ENCODE data around the gene REEP1. TPM values are rescaled to one million over a fixed set of nuclear protein-coding genes. Genes with fewer than 3 reads are reported as not detected.

The REEP1 gene
- total and polyA plus RNA-seq, 2 of the 4 experiments (the other 2 are of a cell fraction) = under 0.01 to 0.03 TPM

DNA sequence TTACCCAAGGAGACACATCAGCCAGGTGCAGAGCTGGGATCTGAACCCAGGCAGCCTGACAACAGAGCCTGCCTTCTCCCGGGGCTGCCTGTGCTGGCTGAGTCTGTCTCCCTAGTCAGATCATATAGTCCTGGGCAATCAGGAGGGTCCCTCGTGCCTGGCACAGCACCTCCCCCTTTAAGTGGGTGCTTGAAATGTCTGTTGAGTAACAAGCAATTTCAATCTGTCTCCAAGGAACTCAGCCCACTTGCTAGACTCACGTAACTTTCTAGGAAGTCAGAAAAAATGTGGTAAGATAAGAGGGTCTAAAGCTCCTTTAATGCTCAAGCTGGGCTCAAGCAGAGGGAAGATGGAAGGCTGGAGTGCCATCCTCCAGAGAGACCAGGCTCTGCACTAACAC lies 51.9 kb downstream of the REEP1 start:
- CTCF ChIA-PET = no interaction called here

More for the DNA sequence above, 51.9 kb downstream of the REEP1 start:
- H2AK5ac ChIP-seq (ENCODE audit: low read depth, low read length) = no peak overlapping the region
- no TSS peak for BruUV-seq (replicated peaks)
- peaks cover 38% of the 10 kb centered on the region for H3K27me3 ChIP-seq (ENCODE audit: control insufficient read depth, insufficient read depth, low read length)
- no peak overlapping the region for H2AK9ac ChIP-seq (replicated peaks; ENCODE audit: low read depth, low read length, poor library complexity)
- H2BK15ac ChIP-seq (ENCODE audit: low read depth, low read length) = no peak overlapping the region
- no peak overlapping the region for H2BK20ac ChIP-seq (ENCODE audit: low read depth, low read length)
- H3K23ac ChIP-seq (ENCODE audit: low read depth, low read length) = no peak overlapping the region
- no peak overlapping the region for H3K4me3 ChIP-seq (ENCODE audit: insufficient read depth, low read depth, low read length)
- no peak overlapping the region for H4K8ac ChIP-seq (ENCODE audit: low read depth in 2 of 2, low read length in 2 of 2)
- no peak overlapping the region for H2AFZ ChIP-seq (replicated peaks; ENCODE audit: low read length, poor library complexity)
- ATAC-seq (ENCODE audit: low read depth) = no peak
- no peak overlapping the region for H3K56ac ChIP-seq (ENCODE audit: extremely low read depth, insufficient read depth, low read length)
- in situ Hi-C loops (cut with MboI; ENCODE audit: low sequenced_read_pairs) = no loop called here
- H3K27ac ChIP-seq (ENCODE audit: insufficient read depth, low read length) = no peak overlapping the region
- no peak overlapping the region for H3K9ac ChIP-seq (ENCODE audit: low read depth, low read length)
- DNase-seq = no peak
- no CpG with 5 or more reads among the region's 3 CpGs for WGBS, 2 experiments (ENCODE audit: extremely low coverage in 2 of 2, insufficient read length in 1 of 2)
- H4K5ac ChIP-seq (ENCODE audit: low read depth, low read length) = no peak overlapping the region
- no peak overlapping the region for H3K18ac ChIP-seq (ENCODE audit: low read depth, low read length)
- H2BK120ac ChIP-seq (ENCODE audit: low read depth, low read length) = no peak overlapping the region
- no peaks in the 10 kb centered on the region for H4K20me1 ChIP-seq (ENCODE audit: insufficient read depth, low read length)
- peaks cover 3% of the 10 kb centered on the region; the same call in 1 of the 2 replicates for H3K9me1 ChIP-seq (ENCODE audit: insufficient read depth, low read length)
- no peak overlapping the region for H2BK5ac ChIP-seq (ENCODE audit: low read depth, low read length, poor library complexity, severe bottlenecking)
- no peaks in the 10 kb centered on the region for H3K36me3 ChIP-seq (ENCODE audit: control insufficient read depth, insufficient read depth, low read length)
- H4K91ac ChIP-seq (ENCODE audit: insufficient read depth, low read depth, low read length) = no peak overlapping the region
- no peak for TF ChIP-seq RAD21 (IDR thresholded peaks at IDR 0.05; ENCODE audit: low read length)
- TF ChIP-seq MXI1 (IDR thresholded peaks at IDR 0.05; ENCODE audit: borderline replicate concordance, low read depth, low read length) = no peak
- no peak for TF ChIP-seq USF2 (IDR thresholded peaks at IDR 0.05; ENCODE audit: low read depth, low read length)
- TF ChIP-seq ELK1 (IDR thresholded peaks at IDR 0.05; ENCODE audit: borderline replicate concordance, low read depth, low read length) = no peak
- no peaks in the 10 kb centered on the region for H3K79me1 ChIP-seq (ENCODE audit: low read depth in 1 of 2, low read length in 2 of 2)
- no peak overlapping the region for H3K14ac ChIP-seq (replicated peaks; ENCODE audit: low read depth, low read length)
- no peaks in the 10 kb centered on the region for H3K4me1 ChIP-seq (ENCODE audit: control insufficient read depth, insufficient read depth, low read length)
- H3K4ac ChIP-seq (ENCODE audit: low read depth, low read length) = no peak overlapping the region
- H3K9me3 ChIP-seq (ENCODE audit: control insufficient read depth, insufficient read depth, low read length) = no peaks in the 10 kb centered on the region
- intact Hi-C loops (cut with micrococcal nuclease) = no loop called here
- dilution Hi-C loops (cut with HindIII; ENCODE audit: low sequenced_read_pairs, unreplicated experiment) = no loop called here
- H3K4me2 ChIP-seq (ENCODE audit: low read depth, low read length) = no peak overlapping the region
- POLR2A ChIA-PET (ENCODE audit: unreplicated experiment) = no interaction called here

All from IMR-90 (cell line).